Right lobe of liver (tissue), 6 donors: ENCODE measurements around the gene ADGRL3. TPM values are rescaled to one million over a fixed set of nuclear protein-coding genes. Genes with fewer than 3 reads are reported as not detected.

Experiments
- ATAC-seq, 4 donors: fragments of 200-7000 bp; cut with Tn5 transposase; one replicate each; pipeline ENCODE4 v1.9.1; 2020; ENCODE audit warnings: mild to moderate bottlenecking in 4 of 4, moderate library complexity in 4 of 4
- DNase-seq, 3 donors: peaks; one replicate each; pipeline ENCODE4 v3.0.0-alpha.2; 2020
- H3K27ac ChIP-seq, 3 donors: fragments of 200-600 bp; one replicate each; pipeline ENCODE4 v1.8.0; 2022
- H3K27me3 ChIP-seq, 2 donors: fragments of 200-600 bp; one replicate each; pipeline ENCODE4 v1.8.0; 2022
- H3K36me3 ChIP-seq, 4 donors: fragments of 200-600 bp; sonication (generic) in 1 of 4; one replicate each; pipeline versions ENCODE4 v1.5.1 to v1.8.0; 2017 to 2022; ENCODE audit warnings: control low read depth in 1 of 4
- H3K4me1 ChIP-seq, 4 donors: fragments of 200-600 bp; sonication (generic) in 1 of 4; one replicate each; pipeline versions ENCODE4 v1.5.1 to v1.8.0; 2017 to 2022; ENCODE audit warnings: control low read depth in 1 of 4
- H3K4me3 ChIP-seq, 3 donors: fragments of 200-600 bp; one replicate each; pipeline ENCODE4 v1.8.0; 2022
- H3K9me3 ChIP-seq, 4 donors: fragments of 200-600 bp; sonication (generic) in 1 of 4; one replicate each; pipeline versions ENCODE4 v1.5.1 to v1.8.0; 2017 to 2022; ENCODE audit warnings: control low read depth in 1 of 4
- POLR2A ChIP-seq: fragments of 450-650 bp; IDR thresholded peaks from one replicate; pipeline ENCODE4 v1.6.1; 2017; ENCODE audit warnings: antibody characterized with exemption, mild to moderate bottlenecking
- WGBS: methylation state at CpG from one replicate; pipeline ENCODE4 v1.1.6; 2018; ENCODE audit warnings: low coverage, low lambda C conversion rate; ENCODE audit not compliant: insufficient coverage; ENCODE audit errors: missing lambda C conversion rate; 5-methylcytosine and 5-hydroxymethylcytosine counted together
- intact Hi-C, 2 donors: fragments of 100-400 bp; cut with DNase I; formaldehyde crosslinking; loops; one replicate each; pipeline versions ENCODE4 v1.11.2 to v1.14.1; 2022
- total RNA-seq, 6 experiments: library from RNA; depleted of rRNA in 2 of 6; stranded (reverse); fragments of >200 nt in 2 of 6; fragmentation: NEBNext Ultra II Directional in 3 of 6; extraction: Animal tissue kit (Norgen Biotek cat#: 25700) in 3 of 6; gene quantifications; one replicate each; pipeline versions ENCODE4 v1.1.0 to v1.2.4, GENCODE V29; 2016 to 2023
- TF ChIP-seq, protein P1 (sequence below), 4 donors: fragments of 200-600 bp in 3 of 4; fragments of 450-650 bp in 1 of 4; IDR thresholded peaks; one replicate each; pipeline versions ENCODE4 v1.5.1 to v1.8.0; 2016 to 2022; ENCODE audit warnings: antibody characterized with exemption in 4 of 4, mild to moderate bottlenecking in 2 of 4
- donor health status: DM: no; HTN: yes; CAD: no.
- donor health status: DM: no; HTN: no; CAD: no.
- donor health status: DM: no; HTN: no; CAD: no.
- donor health status: DM: no; HTN: yes; CAD: no.
- donor health status: DM: no; HTN: yes; CAD: no.

Gene ADGRL3
- total RNA-seq, 6 experiments from 2014 or later: 0.06 to 1.1 (median 0.35) TPM

GRCh38 chr4:61292322-61292721, 92.2 kb downstream of the ADGRL3 start:
- Histone ChIP-seq H3K36me3 (no peaks in the 10 kb centered on the region), H3K4me3 (no peak overlapping the region), H3K4me1 (no peaks in the 10 kb centered on the region), H3K27ac (no peak overlapping the region), H3K27me3 (no peaks in the 10 kb centered on the region), H3K9me3 (no peaks in the 10 kb centered on the region)
- ATAC-seq (no peak), DNase-seq (no peak)
- TF ChIP-seq, protein P1, sequence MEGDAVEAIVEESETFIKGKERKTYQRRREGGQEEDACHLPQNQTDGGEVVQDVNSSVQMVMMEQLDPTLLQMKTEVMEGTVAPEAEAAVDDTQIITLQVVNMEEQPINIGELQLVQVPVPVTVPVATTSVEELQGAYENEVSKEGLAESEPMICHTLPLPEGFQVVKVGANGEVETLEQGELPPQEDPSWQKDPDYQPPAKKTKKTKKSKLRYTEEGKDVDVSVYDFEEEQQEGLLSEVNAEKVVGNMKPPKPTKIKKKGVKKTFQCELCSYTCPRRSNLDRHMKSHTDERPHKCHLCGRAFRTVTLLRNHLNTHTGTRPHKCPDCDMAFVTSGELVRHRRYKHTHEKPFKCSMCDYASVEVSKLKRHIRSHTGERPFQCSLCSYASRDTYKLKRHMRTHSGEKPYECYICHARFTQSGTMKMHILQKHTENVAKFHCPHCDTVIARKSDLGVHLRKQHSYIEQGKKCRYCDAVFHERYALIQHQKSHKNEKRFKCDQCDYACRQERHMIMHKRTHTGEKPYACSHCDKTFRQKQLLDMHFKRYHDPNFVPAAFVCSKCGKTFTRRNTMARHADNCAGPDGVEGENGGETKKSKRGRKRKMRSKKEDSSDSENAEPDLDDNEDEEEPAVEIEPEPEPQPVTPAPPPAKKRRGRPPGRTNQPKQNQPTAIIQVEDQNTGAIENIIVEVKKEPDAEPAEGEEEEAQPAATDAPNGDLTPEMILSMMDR (IDR thresholded peaks at IDR 0.05): no peak
- no peak for TF ChIP-seq POLR2A
- intact Hi-C loops: no loop called here
- WGBS: 46% methylated on average over 3 of the region's 3 CpGs

- TF ChIP-seq, protein P1 (IDR thresholded peaks at IDR 0.05): no peak
- TF ChIP-seq POLR2A: no peak
- 35% methylated on average over 7 of the region's 7 CpGs for WGBS
- ATAC-seq: no peak
- no peaks in the 10 kb centered on the region for H3K36me3 ChIP-seq
- H3K27ac ChIP-seq: no peak overlapping the region
- no peaks in the 10 kb centered on the region for H3K9me3 ChIP-seq
- intact Hi-C loops: no loop called here
- H3K4me3 ChIP-seq: no peak overlapping the region
- no peaks in the 10 kb centered on the region for H3K27me3 ChIP-seq
- no peak for DNase-seq
- H3K4me1 ChIP-seq: no peaks in the 10 kb centered on the region
Observed at GRCh38 chr4:61293707-61294400, 93.7 kb downstream of the ADGRL3 start.

DNA sequence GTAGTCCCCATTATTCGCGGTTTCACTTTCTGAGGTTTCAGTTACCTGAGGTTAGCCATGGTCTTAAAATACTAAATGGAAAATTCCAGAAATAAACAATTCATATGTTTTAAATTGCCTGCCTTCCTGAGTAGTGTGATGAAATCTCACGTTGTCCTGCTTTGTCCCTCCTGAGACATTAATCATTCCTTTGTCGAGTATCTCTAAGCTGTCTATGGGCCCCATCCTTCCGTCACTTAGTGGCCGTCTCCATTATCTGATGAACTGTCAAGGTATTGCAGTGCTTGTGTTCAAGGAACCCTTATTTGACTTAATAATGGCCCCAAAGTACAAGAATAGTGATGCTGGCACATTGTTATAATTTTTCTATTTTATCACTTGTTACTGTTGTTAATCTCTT, 94.8 kb downstream of the ADGRL3 start:
- H3K4me3 ChIP-seq: no peak overlapping the region
- intact Hi-C loops: no loop called here
- DNase-seq (no peak), ATAC-seq (no peak)
- no peak overlapping the region for H3K27ac ChIP-seq
- WGBS: 58% methylated on average over 6 of the region's 6 CpGs
- H3K4me1 ChIP-seq: no peaks in the 10 kb centered on the region
- no peaks in the 10 kb centered on the region for H3K36me3 ChIP-seq
- TF ChIP-seq, protein P1 (IDR thresholded peaks at IDR 0.05): no peak
- no peak for TF ChIP-seq POLR2A
- H3K9me3 ChIP-seq: no peaks in the 10 kb centered on the region
- H3K27me3 ChIP-seq: no peaks in the 10 kb centered on the region

DNA sequence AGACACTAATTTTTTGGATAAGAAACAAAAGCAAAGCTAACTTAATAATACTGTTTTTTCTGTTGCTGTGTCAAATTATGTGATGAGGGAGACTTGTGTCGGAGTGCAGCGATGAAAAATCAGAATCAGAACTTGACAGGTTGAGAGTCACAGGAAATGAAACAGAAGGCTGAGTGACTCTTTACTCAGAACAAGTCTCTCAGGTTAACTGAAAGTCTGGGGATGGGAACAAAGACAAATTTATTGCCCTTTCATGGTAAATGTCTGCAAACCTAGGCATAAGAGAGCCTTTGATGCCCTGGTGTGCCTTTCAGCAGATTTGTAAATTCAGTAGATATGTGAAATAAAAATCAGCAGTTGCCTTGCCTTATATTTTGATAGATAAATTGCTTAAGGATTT, 96.0 kb downstream of the ADGRL3 start:
- Histone ChIP-seq H3K4me1 (no peaks in the 10 kb centered on the region), H3K9me3 (no peaks in the 10 kb centered on the region), H3K4me3 (no peak overlapping the region), H3K27ac (no peak overlapping the region), H3K27me3 (no peaks in the 10 kb centered on the region), H3K36me3 (no peaks in the 10 kb centered on the region)
- TF ChIP-seq, protein P1 (IDR thresholded peaks at IDR 0.05): no peak
- TF ChIP-seq POLR2A: no peak
- DNase-seq (no peak), ATAC-seq (no peak)
- intact Hi-C loops: no loop called here
- WGBS: 86% methylated on average over 2 of the region's 2 CpGs
